Naive B cell (primary cell): ENCODE results near the gene ZC3HAV1. TPM values are rescaled to one million over a fixed set of nuclear protein-coding genes. Genes with fewer than 3 reads are reported as not detected.
A peak's percentile ranks its signal among the peaks of the same experiment; 100 is the strongest.

Experiments
- ATAC-seq, 2 donors: fragments of 150-1000 bp; cut with Tn5 transposase; 2 replicates each; pipeline ENCODE4 v1.10.0; 2021; ENCODE audit warnings: low read depth in 2 of 2, mild to moderate bottlenecking in 2 of 2, moderate library complexity in 2 of 2
- DNase-seq: peaks from one replicate; pipeline ENCODE4 v3.0.0; 2022
- H3K27ac Mint-ChIP-seq, 6 donors: one replicate each; pipeline ENCODE4 v1.8.0; 2020 to 2022; ENCODE audit warnings: mild to moderate bottlenecking in 6 of 6, mixed read lengths in 6 of 6, moderate library complexity in 5 of 6, inconsistent platforms in 2 of 6
- H3K27me3 Mint-ChIP-seq, 3 donors: one replicate each; pipeline ENCODE4 v1.8.0; 2021 to 2022; ENCODE audit warnings: mixed read lengths in 3 of 3, mild to moderate bottlenecking in 1 of 3
- H3K36me3 Mint-ChIP-seq, 2 donors: one replicate each; pipeline ENCODE4 v1.8.0; 2020 to 2022; ENCODE audit warnings: mixed read lengths in 2 of 2, inconsistent platforms in 1 of 2, mild to moderate bottlenecking in 1 of 2
- H3K4me1 Mint-ChIP-seq, 3 donors: one replicate each; pipeline ENCODE4 v1.8.0; 2020 to 2022; ENCODE audit warnings: mixed read lengths in 3 of 3, inconsistent platforms in 1 of 3, mild to moderate bottlenecking in 1 of 3, moderate library complexity in 1 of 3
- H3K4me3 Mint-ChIP-seq, 8 donors: one replicate each; pipeline ENCODE4 v1.8.0; 2020 to 2022; ENCODE audit warnings: mild to moderate bottlenecking in 8 of 8, mixed read lengths in 8 of 8, moderate library complexity in 8 of 8, inconsistent platforms in 2 of 8
- H3K9me3 Mint-ChIP-seq, 7 donors: one replicate each; pipeline ENCODE4 v1.8.0; 2020 to 2022; ENCODE audit warnings: mixed read lengths in 7 of 7, mild to moderate bottlenecking in 5 of 7, inconsistent platforms in 2 of 7, moderate library complexity in 1 of 7
- polyA plus RNA-seq, 6 donors: library from polyadenylated mRNA; unstranded; fragments of 300-500 nt; fragmentation: Illumina TruSeq; gene quantifications; one replicate each; pipeline ENCODE4 v1.2.3, GENCODE V29; 2021; ENCODE audit warnings: low read depth in 6 of 6

The ZC3HAV1 gene
- polyA plus RNA-seq, 6 donors from 2014 or later, result 64.8 to 129 (median 99.7) TPM

GRCh38 chr7:139054101-139054500 lies 55.4 kb downstream of the ZC3HAV1 start:
- no peaks in the 10 kb centered on the region for H3K9me3 Mint-ChIP-seq
- H3K36me3 Mint-ChIP-seq, result peaks cover 7 to 23% of the 10 kb centered on the region in 2 donors
- no peak overlapping the region for H3K4me3 Mint-ChIP-seq
- ATAC-seq, result no peak
- H3K27ac Mint-ChIP-seq, result peak overlapping the region in 3 of 6 donors; percentile 13 to 36 (median 23)
- H3K4me1 Mint-ChIP-seq, result no peaks in the 10 kb centered on the region
- H3K27me3 Mint-ChIP-seq, result no peaks in the 10 kb centered on the region
- no peak for DNase-seq

- H3K27ac Mint-ChIP-seq, result peak overlapping the region in 1 of 6 donors; percentile 47
Measured at GRCh38 chr7:139051655-139052054, 57.9 kb downstream of the ZC3HAV1 start.

GRCh38 chr7:139049936-139050335 lies 59.6 kb downstream of the ZC3HAV1 start:
- DNase-seq (no peak), ATAC-seq (no peak)
- no peaks in the 10 kb centered on the region for H3K27me3 Mint-ChIP-seq
- H3K27ac Mint-ChIP-seq, result peak overlapping the region in 1 of 6 donors; percentile 11
- H3K4me3 Mint-ChIP-seq, result no peak overlapping the region
- no peaks in the 10 kb centered on the region for H3K9me3 Mint-ChIP-seq
- H3K36me3 Mint-ChIP-seq, result peaks cover 30 to 46% of the 10 kb centered on the region in 2 donors
- peaks cover 13 to 16% (median 14%) of the 10 kb centered on the region in 3 donors for H3K4me1 Mint-ChIP-seq

More at GRCh38 chr7:139051655-139052054, 57.9 kb downstream of the ZC3HAV1 start:
- Mint-ChIP-seq H3K36me3 (peaks cover 16 to 30% of the 10 kb centered on the region in 2 donors), H3K27me3 (no peaks in the 10 kb centered on the region), H3K4me3 (no peak overlapping the region), H3K9me3 (no peaks in the 10 kb centered on the region), H3K4me1 (peaks cover 1 to 2% (median 2%) of the 10 kb centered on the region in 3 donors)
- no peak for DNase-seq
- no peak for ATAC-seq

- H3K9me3 Mint-ChIP-seq, result no peaks in the 10 kb centered on the region
- H3K4me3 Mint-ChIP-seq, result peak overlapping the region in 1 of 8 donors; percentile 29
- ATAC-seq, result no peak
- H3K4me1 Mint-ChIP-seq, result peaks cover 21 to 24% (median 22%) of the 10 kb centered on the region in 3 donors
- H3K27ac Mint-ChIP-seq, result peak overlapping the region in 3 of 6 donors; percentile 70 to 91 (median 80)
- H3K27me3 Mint-ChIP-seq, result no peaks in the 10 kb centered on the region
- no peak for DNase-seq
- H3K36me3 Mint-ChIP-seq, result peaks cover 33 to 48% of the 10 kb centered on the region in 2 donors
Measured at GRCh38 chr7:139049111-139049510, 60.4 kb downstream of the ZC3HAV1 start.

GRCh38 chr7:139047970-139048369 lies 61.5 kb downstream of the ZC3HAV1 start:
- Mint-ChIP-seq H3K27ac (no peak overlapping the region), H3K27me3 (no peaks in the 10 kb centered on the region), H3K4me3 (no peak overlapping the region), H3K36me3 (peaks cover 37 to 41% of the 10 kb centered on the region in 2 donors), H3K4me1 (peaks cover 27 to 35% (median 33%) of the 10 kb centered on the region in 3 donors), H3K9me3 (no peaks in the 10 kb centered on the region)
- DNase-seq, result no peak
- ATAC-seq, result no peak

GRCh38 chr7:139046143-139046542 lies 63.4 kb downstream of the ZC3HAV1 start:
- DNase-seq (no peak), ATAC-seq (no peak)
- H3K27ac Mint-ChIP-seq, result peak overlapping the region; percentile 10 to 90 (median 69)
- no peaks in the 10 kb centered on the region for H3K27me3 Mint-ChIP-seq
- peak overlapping the region in 1 of 8 donors; percentile 13 for H3K4me3 Mint-ChIP-seq
- no peaks in the 10 kb centered on the region for H3K9me3 Mint-ChIP-seq
- peaks cover 37 to 41% of the 10 kb centered on the region in 2 donors for H3K36me3 Mint-ChIP-seq
- peaks cover 36 to 46% (median 44%) of the 10 kb centered on the region in 3 donors for H3K4me1 Mint-ChIP-seq

GRCh38 chr7:139044813-139045794 lies 64.4 kb downstream of the ZC3HAV1 start:
- peak; percentile 40 for DNase-seq
- no peaks in the 10 kb centered on the region for H3K9me3 Mint-ChIP-seq

GRCh38 chr7:139043823-139044812 lies 65.4 kb downstream of the ZC3HAV1 start:
- Mint-ChIP-seq H3K27me3 (no peaks in the 10 kb centered on the region), H3K27ac (peak overlapping the region; percentile 47 to 96 (median 75)), H3K4me1 (peaks cover 42 to 60% (median 48%) of the 10 kb centered on the region in 3 donors), H3K36me3 (peaks cover 30 to 32% of the 10 kb centered on the region in 2 donors), H3K9me3 (no peaks in the 10 kb centered on the region), H3K4me3 (peak overlapping the region in 5 of 8 donors; percentile 5 to 76 (median 43))
- ATAC-seq (peak; percentile 15 to 56), DNase-seq (no peak)

More at GRCh38 chr7:139044813-139045794, 64.4 kb downstream of the ZC3HAV1 start:
- Mint-ChIP-seq H3K4me1 (peaks cover 42 to 52% (median 48%) of the 10 kb centered on the region in 3 donors), H3K27me3 (no peaks in the 10 kb centered on the region), H3K27ac (peak overlapping the region; percentile 42 to 85 (median 76)), H3K36me3 (peaks cover 37 to 41% of the 10 kb centered on the region in 2 donors), H3K4me3 (peak overlapping the region in 6 of 8 donors; percentile 0 to 50 (median 11))
- ATAC-seq, result peak; percentile 64 to 95

- Mint-ChIP-seq H3K9me3 (no peaks in the 10 kb centered on the region), H3K36me3 (peaks cover 18 to 20% of the 10 kb centered on the region in 2 donors), H3K4me3 (peak overlapping the region in 1 of 8 donors; percentile 17), H3K4me1 (peaks cover 40 to 57% (median 45%) of the 10 kb centered on the region in 3 donors), H3K27me3 (peaks cover 0 to 3% (median 0%) of the 10 kb centered on the region in 3 donors), H3K27ac (peak overlapping the region in 4 of 6 donors; percentile 33 to 88 (median 73))
- peak in 1 of 2 donors; percentile 35 for ATAC-seq
- DNase-seq, result no peak
Measured at GRCh38 chr7:139041378-139042085, 68.0 kb downstream of the ZC3HAV1 start.

GRCh38 chr7:139038691-139039090 lies 70.8 kb downstream of the ZC3HAV1 start:
- no peak for ATAC-seq
- Mint-ChIP-seq H3K27ac (peak overlapping the region in 1 of 6 donors; percentile 0), H3K4me1 (peaks cover 19 to 40% (median 24%) of the 10 kb centered on the region in 3 donors)

GRCh38 chr7:139036901-139037300 lies 72.6 kb downstream of the ZC3HAV1 start:
- Mint-ChIP-seq H3K4me3 (peak overlapping the region in 6 of 8 donors; percentile 2 to 85 (median 74)), H3K27ac (no peak overlapping the region), H3K36me3 (no peaks in the 10 kb centered on the region), H3K9me3 (no peaks in the 10 kb centered on the region), H3K4me1 (peaks cover 14 to 28% (median 14%) of the 10 kb centered on the region in 3 donors), H3K27me3 (peaks cover 0 to 3% (median 0%) of the 10 kb centered on the region in 3 donors)
- no peak for ATAC-seq
- no peak for DNase-seq

More at GRCh38 chr7:139038691-139039090, 70.8 kb downstream of the ZC3HAV1 start:
- Mint-ChIP-seq H3K36me3 (no peaks in the 10 kb centered on the region), H3K9me3 (no peaks in the 10 kb centered on the region), H3K4me3 (peak overlapping the region in 2 of 8 donors; percentile 1 to 18), H3K27me3 (peaks cover 0 to 3% (median 0%) of the 10 kb centered on the region in 3 donors)
- no peak for DNase-seq
